ENCODE measurements around the gene SEMA6A.

SEMA6A gene

DNA sequence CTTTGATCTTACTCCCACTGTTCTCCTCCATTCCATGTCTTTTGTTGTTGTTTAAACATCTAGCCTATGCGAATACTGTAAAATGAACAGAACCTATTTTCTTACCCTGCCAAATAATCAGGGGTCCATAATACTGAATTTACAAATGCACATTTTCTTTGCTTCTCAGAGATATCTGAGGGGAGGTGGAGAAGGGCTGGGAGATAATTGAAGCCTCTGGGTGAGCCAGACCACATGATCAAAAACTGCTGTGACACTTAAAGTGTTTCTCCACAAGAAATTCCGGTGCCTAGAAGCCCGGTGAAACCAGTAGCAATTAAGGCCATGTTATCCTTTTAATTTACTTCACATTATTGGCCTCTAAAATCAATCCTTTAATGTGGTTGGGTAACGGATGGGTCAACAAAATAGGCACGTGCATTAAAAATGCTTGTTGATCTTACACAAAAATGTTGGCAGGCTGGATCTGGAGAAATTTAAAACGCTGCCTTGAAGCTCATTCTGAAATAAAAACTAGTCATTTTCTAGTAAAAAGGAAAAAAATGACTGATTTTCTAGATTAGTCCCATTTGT, 10.8 kb downstream of the SEMA6A start:
- no peak for DNase-seq (ENCODE audit: low read depth)

GRCh38 chr5:116562669-116563068, 12.0 kb downstream of the SEMA6A start:
- no peaks in the 10 kb centered on the region for H3K9me3 ChIP-seq (ENCODE audit: control insufficient read depth, low read length)
- no peak overlapping the region for H3K4me3 ChIP-seq (ENCODE audit: low read length)
- DNase-seq (ENCODE audit: low read depth): no peak
- H3K27me3 ChIP-seq (replicated peaks; ENCODE audit: control insufficient read depth, insufficient read depth, low read length): no peaks in the 10 kb centered on the region
- no peak overlapping the region for H3K9ac ChIP-seq (ENCODE audit: low read length)
- no peaks in the 10 kb centered on the region for H3K36me3 ChIP-seq (ENCODE audit: control insufficient read depth, insufficient read depth, low read length, severe bottlenecking)
- no peaks in the 10 kb centered on the region for H3K4me1 ChIP-seq (ENCODE audit: control insufficient read depth, insufficient read depth, low read length)

More for the DNA sequence above, 10.8 kb downstream of the SEMA6A start:
- H3K36me3 ChIP-seq (ENCODE audit: control insufficient read depth, insufficient read depth, low read length, severe bottlenecking): no peaks in the 10 kb centered on the region
- H3K4me3 ChIP-seq (ENCODE audit: low read length): no peak overlapping the region
- H3K9ac ChIP-seq (ENCODE audit: low read length): no peak overlapping the region
- H3K4me1 ChIP-seq (ENCODE audit: control insufficient read depth, insufficient read depth, low read length): no peaks in the 10 kb centered on the region
- H3K9me3 ChIP-seq (ENCODE audit: control insufficient read depth, low read length): no peaks in the 10 kb centered on the region
- H3K27me3 ChIP-seq (replicated peaks; ENCODE audit: control insufficient read depth, insufficient read depth, low read length): no peaks in the 10 kb centered on the region

DNA sequence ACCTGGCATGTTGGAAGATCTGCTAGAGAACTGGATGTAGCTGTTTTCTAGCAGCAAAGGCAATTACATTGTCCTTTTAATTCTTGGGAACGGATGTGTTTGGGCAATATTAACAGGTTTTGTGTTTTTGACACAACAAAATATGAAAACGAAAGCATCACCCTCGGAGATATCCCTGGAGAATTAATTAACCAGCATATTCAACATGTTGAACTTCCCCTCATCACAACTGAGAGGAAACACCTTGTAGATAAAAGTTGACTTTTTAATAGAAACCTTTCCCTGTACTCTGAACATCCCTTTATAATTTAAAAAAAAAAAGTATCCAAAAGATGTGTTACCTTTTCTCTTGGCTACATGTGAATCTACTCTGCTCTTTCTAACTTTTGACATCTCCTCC, 13.0 kb downstream of the SEMA6A start:
- H3K9me3 ChIP-seq (ENCODE audit: control insufficient read depth, low read length): no peaks in the 10 kb centered on the region
- no peak for DNase-seq (ENCODE audit: low read depth)
- no peaks in the 10 kb centered on the region for H3K4me1 ChIP-seq (ENCODE audit: control insufficient read depth, insufficient read depth, low read length)
- H3K4me3 ChIP-seq (ENCODE audit: low read length): no peak overlapping the region
- no peaks in the 10 kb centered on the region for H3K36me3 ChIP-seq (ENCODE audit: control insufficient read depth, insufficient read depth, low read length, severe bottlenecking)
- no peak overlapping the region for H3K9ac ChIP-seq (ENCODE audit: low read length)
- H3K27me3 ChIP-seq (replicated peaks; ENCODE audit: control insufficient read depth, insufficient read depth, low read length): no peaks in the 10 kb centered on the region

DNA sequence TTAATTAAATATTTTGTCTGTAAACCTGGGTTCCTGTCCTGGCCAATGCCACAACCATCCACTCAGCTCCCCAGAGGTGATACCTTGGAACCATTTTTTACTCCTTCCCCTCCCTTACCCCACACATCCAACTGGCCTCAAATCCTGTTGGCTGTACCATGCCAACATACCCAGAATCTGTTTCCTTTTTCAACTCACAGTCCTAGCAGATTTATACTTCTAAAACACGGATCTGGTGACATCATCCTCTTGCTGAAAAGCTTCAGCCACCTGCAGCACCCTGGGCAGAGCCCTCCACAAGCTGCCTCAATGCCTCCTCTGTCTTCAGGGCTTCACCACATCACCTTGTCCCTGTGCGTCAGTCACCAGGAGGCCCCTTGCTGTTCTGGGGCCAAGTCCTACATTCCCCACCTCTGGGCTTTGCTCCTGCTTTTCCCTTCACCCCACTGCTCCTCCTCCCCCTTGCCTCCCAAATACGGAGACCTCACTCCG, 14.9 kb downstream of the SEMA6A start:
- no peak overlapping the region for H3K4me3 ChIP-seq (ENCODE audit: low read length)
- no peaks in the 10 kb centered on the region for H3K4me1 ChIP-seq (ENCODE audit: control insufficient read depth, insufficient read depth, low read length)
- H3K27me3 ChIP-seq (replicated peaks; ENCODE audit: control insufficient read depth, insufficient read depth, low read length): no peaks in the 10 kb centered on the region
- H3K9ac ChIP-seq (ENCODE audit: low read length): no peak overlapping the region
- H3K36me3 ChIP-seq (ENCODE audit: control insufficient read depth, insufficient read depth, low read length, severe bottlenecking): no peaks in the 10 kb centered on the region
- no peaks in the 10 kb centered on the region for H3K9me3 ChIP-seq (ENCODE audit: control insufficient read depth, low read length)
- no peak for DNase-seq (ENCODE audit: low read depth)

DNA sequence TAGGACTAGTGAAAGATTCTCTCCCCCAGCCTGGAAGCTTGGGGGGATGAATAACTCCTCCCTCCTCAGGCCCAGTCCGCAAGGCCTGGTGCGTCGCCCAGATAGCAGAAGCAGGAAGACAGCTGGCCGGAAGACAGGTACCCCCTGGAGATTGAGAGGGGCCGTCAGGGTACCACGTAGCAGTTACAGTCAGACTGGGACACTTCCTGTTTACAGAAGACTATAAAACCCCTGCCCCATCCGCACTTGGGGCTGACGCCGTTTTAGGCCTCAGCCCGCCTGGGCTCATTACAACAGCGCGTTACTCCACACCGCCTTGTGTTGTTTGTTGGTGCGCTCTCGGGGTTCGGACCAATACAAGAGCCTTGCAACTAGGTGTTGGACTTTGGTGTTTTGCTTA, 15.4 kb downstream of the SEMA6A start:
- no peaks in the 10 kb centered on the region for H3K9me3 ChIP-seq (ENCODE audit: control insufficient read depth, low read length)
- no peak overlapping the region for H3K4me3 ChIP-seq (ENCODE audit: low read length)
- H3K36me3 ChIP-seq (ENCODE audit: control insufficient read depth, insufficient read depth, low read length, severe bottlenecking): no peaks in the 10 kb centered on the region
- no peaks in the 10 kb centered on the region for H3K4me1 ChIP-seq (ENCODE audit: control insufficient read depth, insufficient read depth, low read length)
- no peak for DNase-seq (ENCODE audit: low read depth)
- H3K9ac ChIP-seq (ENCODE audit: low read length): no peak overlapping the region
- H3K27me3 ChIP-seq (replicated peaks; ENCODE audit: control insufficient read depth, insufficient read depth, low read length): no peaks in the 10 kb centered on the region

DNA sequence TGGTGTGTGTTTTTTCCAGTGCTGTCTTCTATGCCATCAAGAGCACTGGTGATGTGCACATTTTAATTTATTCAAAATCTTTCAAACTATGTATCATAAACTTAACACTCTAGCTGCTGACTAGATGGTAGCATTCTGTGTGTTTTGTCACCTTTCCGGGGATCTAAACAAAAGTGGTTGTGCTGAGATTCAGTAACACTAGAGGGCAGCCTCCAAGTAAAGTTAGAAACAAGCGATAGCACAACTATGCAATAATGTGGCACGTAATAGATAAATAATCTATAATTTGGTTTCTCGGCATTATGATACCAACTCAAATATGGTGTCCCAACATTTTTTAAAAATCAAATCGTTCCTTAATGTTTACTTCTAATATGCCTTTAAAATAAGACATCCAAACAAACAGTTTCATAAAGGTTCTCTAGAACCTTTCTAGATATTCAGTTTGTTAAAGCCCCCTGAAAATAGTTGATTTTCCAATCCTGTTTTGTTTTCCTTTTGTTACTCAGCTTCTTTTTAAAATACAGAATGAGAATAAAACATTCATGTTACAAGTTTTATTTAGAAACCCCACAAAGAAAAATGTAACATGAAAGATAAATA, 16.9 kb downstream of the SEMA6A start:
- Histone ChIP-seq H3K27me3 (replicated peaks; ENCODE audit: control insufficient read depth, insufficient read depth, low read length) (no peaks in the 10 kb centered on the region), H3K4me3 (ENCODE audit: low read length) (no peak overlapping the region), H3K36me3 (ENCODE audit: control insufficient read depth, insufficient read depth, low read length, severe bottlenecking) (no peaks in the 10 kb centered on the region), H3K4me1 (ENCODE audit: control insufficient read depth, insufficient read depth, low read length) (no peaks in the 10 kb centered on the region), H3K9ac (ENCODE audit: low read length) (no peak overlapping the region), H3K9me3 (ENCODE audit: control insufficient read depth, low read length) (no peaks in the 10 kb centered on the region)
- DNase-seq (ENCODE audit: low read depth): peak; percentile 60

DNA sequence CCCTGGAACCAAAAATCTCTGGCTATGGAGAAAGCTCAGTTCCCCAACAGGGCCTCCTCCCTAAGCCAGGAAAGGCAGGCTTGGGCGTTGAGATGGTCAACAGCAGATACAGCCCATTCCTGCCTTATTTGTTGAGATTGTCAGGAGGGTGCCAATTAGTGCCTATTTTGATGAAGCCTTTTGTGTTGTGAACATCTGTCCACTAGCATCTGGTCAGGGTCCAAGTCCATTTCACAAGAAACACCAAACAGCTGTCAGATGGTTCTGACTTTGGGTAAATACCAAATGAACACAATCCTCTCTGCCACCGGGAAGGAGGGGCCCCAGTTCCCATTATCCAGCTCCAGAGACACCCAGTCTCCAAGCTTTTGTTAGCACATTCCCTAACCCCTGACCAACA, 19.9 kb downstream of the SEMA6A start:
- no peak overlapping the region for H3K4me3 ChIP-seq (ENCODE audit: low read length)
- no peak overlapping the region for H3K9ac ChIP-seq (ENCODE audit: low read length)
- no peaks in the 10 kb centered on the region for H3K4me1 ChIP-seq (ENCODE audit: control insufficient read depth, insufficient read depth, low read length)
- H3K9me3 ChIP-seq (ENCODE audit: control insufficient read depth, low read length): no peaks in the 10 kb centered on the region
- DNase-seq (ENCODE audit: low read depth): no peak
- H3K27me3 ChIP-seq (replicated peaks; ENCODE audit: control insufficient read depth, insufficient read depth, low read length): no peaks in the 10 kb centered on the region
- H3K36me3 ChIP-seq (ENCODE audit: control insufficient read depth, insufficient read depth, low read length, severe bottlenecking): no peaks in the 10 kb centered on the region

DNA sequence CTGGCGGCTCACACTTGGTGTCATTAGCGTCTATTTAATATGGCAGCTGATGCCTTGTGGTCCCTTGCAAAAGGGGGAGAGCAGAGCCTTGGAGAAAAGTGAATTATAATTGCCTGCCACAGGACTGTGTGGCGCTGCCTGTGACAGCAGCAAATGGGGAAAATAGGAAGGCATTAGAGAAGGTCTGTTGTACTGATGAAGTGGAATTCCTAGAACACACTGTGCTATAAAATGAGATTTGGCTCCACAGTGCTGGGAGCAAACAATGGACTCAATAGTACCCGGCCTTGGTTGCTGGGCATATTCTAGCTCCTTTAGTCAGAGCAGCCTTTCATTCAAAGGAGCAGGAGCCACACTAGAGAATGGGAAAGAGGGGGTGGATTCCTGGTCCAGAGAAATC, 21.3 kb downstream of the SEMA6A start:
- H3K4me1 ChIP-seq (ENCODE audit: control insufficient read depth, insufficient read depth, low read length): no peaks in the 10 kb centered on the region
- H3K4me3 ChIP-seq (ENCODE audit: low read length): no peak overlapping the region
- no peaks in the 10 kb centered on the region for H3K9me3 ChIP-seq (ENCODE audit: control insufficient read depth, low read length)
- H3K36me3 ChIP-seq (ENCODE audit: control insufficient read depth, insufficient read depth, low read length, severe bottlenecking): no peaks in the 10 kb centered on the region
- H3K9ac ChIP-seq (ENCODE audit: low read length): no peak overlapping the region
- no peaks in the 10 kb centered on the region for H3K27me3 ChIP-seq (replicated peaks; ENCODE audit: control insufficient read depth, insufficient read depth, low read length)
- no peak for DNase-seq (ENCODE audit: low read depth)

DNA sequence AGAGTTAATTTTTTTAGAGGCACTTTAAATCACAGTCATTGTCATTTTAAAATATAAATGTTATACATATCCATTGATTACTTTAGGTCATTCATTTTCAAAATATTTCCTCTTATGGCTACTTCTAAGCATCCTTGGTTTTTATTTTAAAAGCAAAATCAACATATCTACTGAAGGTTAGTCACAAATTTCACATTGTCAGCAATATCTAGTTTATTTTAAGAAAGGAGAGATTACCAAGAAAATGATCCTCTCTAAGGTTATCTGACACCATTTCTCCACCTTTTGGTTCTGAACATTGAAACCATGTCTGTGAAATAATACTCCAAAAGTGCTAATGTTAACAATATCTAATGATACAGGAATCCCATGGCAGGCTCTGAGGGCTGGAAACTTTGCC, 24.5 kb downstream of the SEMA6A start:
- Histone ChIP-seq H3K4me3 (ENCODE audit: low read length) (no peak overlapping the region), H3K27me3 (replicated peaks; ENCODE audit: control insufficient read depth, insufficient read depth, low read length) (no peaks in the 10 kb centered on the region), H3K36me3 (ENCODE audit: control insufficient read depth, insufficient read depth, low read length, severe bottlenecking) (no peaks in the 10 kb centered on the region), H3K4me1 (ENCODE audit: control insufficient read depth, insufficient read depth, low read length) (no peaks in the 10 kb centered on the region), H3K9me3 (ENCODE audit: control insufficient read depth, low read length) (peaks cover 13% of the 10 kb centered on the region), H3K9ac (ENCODE audit: low read length) (no peak overlapping the region)
- no peak for DNase-seq (ENCODE audit: low read depth)

- no peaks in the 10 kb centered on the region for H3K4me1 ChIP-seq (ENCODE audit: control insufficient read depth, insufficient read depth, low read length)
- DNase-seq (ENCODE audit: low read depth): no peak
- no peaks in the 10 kb centered on the region for H3K27me3 ChIP-seq (replicated peaks; ENCODE audit: control insufficient read depth, insufficient read depth, low read length)
- H3K36me3 ChIP-seq (ENCODE audit: control insufficient read depth, insufficient read depth, low read length, severe bottlenecking): no peaks in the 10 kb centered on the region
- H3K9ac ChIP-seq (ENCODE audit: low read length): no peak overlapping the region
- peaks cover 13% of the 10 kb centered on the region for H3K9me3 ChIP-seq (ENCODE audit: control insufficient read depth, low read length)
- H3K4me3 ChIP-seq (ENCODE audit: low read length): no peak overlapping the region
Observed at GRCh38 chr5:116546743-116547124, 27.9 kb downstream of the SEMA6A start.

GRCh38 chr5:116546033-116546742, 28.4 kb downstream of the SEMA6A start:
- Histone ChIP-seq H3K4me3 (ENCODE audit: low read length) (no peak overlapping the region), H3K9ac (ENCODE audit: low read length) (no peak overlapping the region), H3K4me1 (ENCODE audit: control insufficient read depth, insufficient read depth, low read length) (no peaks in the 10 kb centered on the region), H3K27me3 (replicated peaks; ENCODE audit: control insufficient read depth, insufficient read depth, low read length) (no peaks in the 10 kb centered on the region), H3K36me3 (ENCODE audit: control insufficient read depth, insufficient read depth, low read length, severe bottlenecking) (no peaks in the 10 kb centered on the region), H3K9me3 (ENCODE audit: control insufficient read depth, low read length) (peaks cover 13% of the 10 kb centered on the region)
- no peak for DNase-seq (ENCODE audit: low read depth)
